Astrocyte (in vitro differentiated cells and primary cell): Measurements from ENCODE around the gene CIDEA.
"Not testable (repeated sequence)": the region's sequence is repeated elsewhere in the genome, so short reads cannot be mapped to it uniquely, and the experiment has no call there.

Source experiments
- EZH2 ChIP-seq: IDR thresholded peaks from 2 replicates; pipeline ENCODE4 v1.6.1; 2012; ENCODE audit warnings: mild to moderate bottlenecking, low read length, inconsistent platforms; ENCODE audit not compliant: insufficient read depth
- TF ChIP-seq, protein P1 (sequence below): IDR thresholded peaks from 2 replicates; pipeline ENCODE4 v1.5.1; 2011; ENCODE audit warnings: low read depth, mild to moderate bottlenecking, inconsistent platforms, low read length, moderate library complexity; ENCODE audit not compliant: insufficient read depth

GRCh38 chr18:12218603-12219002 is 35.6 kb upstream of the CIDEA start:
- TF ChIP-seq, protein P1, sequence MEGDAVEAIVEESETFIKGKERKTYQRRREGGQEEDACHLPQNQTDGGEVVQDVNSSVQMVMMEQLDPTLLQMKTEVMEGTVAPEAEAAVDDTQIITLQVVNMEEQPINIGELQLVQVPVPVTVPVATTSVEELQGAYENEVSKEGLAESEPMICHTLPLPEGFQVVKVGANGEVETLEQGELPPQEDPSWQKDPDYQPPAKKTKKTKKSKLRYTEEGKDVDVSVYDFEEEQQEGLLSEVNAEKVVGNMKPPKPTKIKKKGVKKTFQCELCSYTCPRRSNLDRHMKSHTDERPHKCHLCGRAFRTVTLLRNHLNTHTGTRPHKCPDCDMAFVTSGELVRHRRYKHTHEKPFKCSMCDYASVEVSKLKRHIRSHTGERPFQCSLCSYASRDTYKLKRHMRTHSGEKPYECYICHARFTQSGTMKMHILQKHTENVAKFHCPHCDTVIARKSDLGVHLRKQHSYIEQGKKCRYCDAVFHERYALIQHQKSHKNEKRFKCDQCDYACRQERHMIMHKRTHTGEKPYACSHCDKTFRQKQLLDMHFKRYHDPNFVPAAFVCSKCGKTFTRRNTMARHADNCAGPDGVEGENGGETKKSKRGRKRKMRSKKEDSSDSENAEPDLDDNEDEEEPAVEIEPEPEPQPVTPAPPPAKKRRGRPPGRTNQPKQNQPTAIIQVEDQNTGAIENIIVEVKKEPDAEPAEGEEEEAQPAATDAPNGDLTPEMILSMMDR: not testable (repeated sequence)
- TF ChIP-seq EZH2: not testable (repeated sequence)
